ENCODE measurements around the gene TMIGD2.

DNA sequence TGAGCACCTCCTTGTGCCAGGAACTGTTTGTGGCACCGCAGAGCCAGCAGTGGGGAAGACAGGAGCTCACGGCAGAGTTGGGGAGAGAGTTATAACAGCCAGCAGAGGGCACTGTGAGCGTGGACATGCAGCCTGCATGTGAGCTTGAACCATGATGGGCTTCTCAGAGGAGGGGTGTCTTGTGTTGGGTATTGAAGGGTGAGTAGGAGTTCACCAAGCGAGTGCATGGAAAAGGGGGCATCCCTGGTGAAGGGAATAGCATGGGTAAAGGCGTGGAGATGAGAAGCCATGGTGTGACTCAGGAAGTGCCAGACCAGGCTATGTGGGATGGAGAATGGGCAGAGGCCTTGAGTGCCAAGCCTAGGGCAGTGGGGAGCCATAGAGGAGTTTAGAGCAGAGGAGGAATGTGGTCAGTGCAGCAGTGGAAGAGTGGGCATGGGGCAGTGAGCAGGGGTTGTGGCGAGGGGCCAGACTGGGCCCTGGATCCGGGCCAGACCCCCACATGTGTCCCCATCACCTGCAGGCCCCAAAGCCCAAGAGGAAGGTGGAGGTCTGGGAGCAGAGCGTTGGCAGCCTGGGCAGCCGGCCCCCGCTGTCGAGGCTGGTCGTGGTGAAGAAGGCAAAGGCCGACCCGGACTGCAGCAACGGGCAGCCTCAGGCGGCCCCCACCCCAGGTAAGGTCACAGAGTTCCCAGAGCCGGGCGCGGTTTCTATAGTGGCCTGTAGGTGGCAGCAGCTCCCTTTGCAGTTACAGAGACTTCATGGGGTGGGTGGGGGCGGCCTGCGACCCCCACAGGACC lies 34.9 kb downstream of the TMIGD2 start:
- TF ChIP-seq HDGF (IDR thresholded peaks at IDR 0.05; ENCODE audit: borderline replicate concordance), result no peak
- no peak for TF ChIP-seq NFRKB (IDR thresholded peaks at IDR 0.05)
- TF ChIP-seq LEF1 (IDR thresholded peaks at IDR 0.05; ENCODE audit: borderline replicate concordance), result no peak
